Stimulated activated CD4-positive, alpha-beta T cell treated with anti-CD3 and anti-CD28 coated beads, Interleukin-4, amount 100 ng/mL, for 4 hours (primary cell): ENCODE results near the gene MAMLD1.
A peak's percentile ranks its signal among the peaks of the same experiment; 100 is the strongest.

ENCODE experiments used
- DNase-seq, 2 experiments: peaks; one replicate each; pipeline ENCODE4 v3.0.0-alpha.2; 2020

Gene MAMLD1

DNA sequence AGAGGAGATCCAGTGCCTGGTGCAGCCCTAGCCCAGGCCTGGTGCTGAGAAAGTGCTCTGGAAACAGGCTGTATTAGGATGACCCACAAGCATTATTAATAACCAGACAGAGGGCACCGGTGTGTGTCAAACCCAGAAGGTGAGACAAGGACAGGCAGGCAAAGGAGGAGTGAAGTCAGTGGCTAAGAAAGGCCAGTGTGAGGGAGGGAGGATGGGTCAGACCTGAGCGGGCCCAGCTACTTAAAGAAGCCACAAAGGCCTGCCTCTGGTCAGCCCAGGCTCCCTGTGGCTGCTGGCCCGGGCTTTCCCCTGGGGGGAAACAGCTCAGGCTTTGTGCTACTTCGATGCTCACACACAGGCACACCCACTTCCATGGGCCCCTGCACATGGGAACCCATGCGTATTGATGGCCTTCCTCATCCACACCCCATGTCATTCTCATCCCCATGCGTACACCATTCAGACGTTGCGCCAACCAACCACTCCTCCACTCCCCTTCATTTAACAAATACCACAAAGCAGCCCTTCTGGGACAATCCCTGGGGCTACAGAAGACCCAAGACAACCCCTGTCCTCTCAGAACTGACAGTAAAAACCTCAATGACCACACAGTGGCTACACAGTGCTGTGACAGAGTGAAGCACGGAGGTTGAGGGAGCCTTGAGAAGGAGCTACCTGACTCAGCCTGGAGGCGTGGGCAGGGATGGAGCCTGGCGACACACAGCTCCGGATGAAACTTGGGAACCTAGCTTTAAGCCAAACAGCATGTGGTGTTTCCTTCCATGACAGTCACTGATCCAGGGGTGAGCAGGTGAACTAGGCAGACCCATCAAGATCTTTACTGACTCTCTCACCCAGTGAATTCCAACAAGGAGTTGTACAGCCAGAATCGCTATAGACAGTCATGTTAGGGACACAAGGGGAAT lies 180.4 kb downstream of the MAMLD1 start:
- DNase-seq, result no peak

DNA sequence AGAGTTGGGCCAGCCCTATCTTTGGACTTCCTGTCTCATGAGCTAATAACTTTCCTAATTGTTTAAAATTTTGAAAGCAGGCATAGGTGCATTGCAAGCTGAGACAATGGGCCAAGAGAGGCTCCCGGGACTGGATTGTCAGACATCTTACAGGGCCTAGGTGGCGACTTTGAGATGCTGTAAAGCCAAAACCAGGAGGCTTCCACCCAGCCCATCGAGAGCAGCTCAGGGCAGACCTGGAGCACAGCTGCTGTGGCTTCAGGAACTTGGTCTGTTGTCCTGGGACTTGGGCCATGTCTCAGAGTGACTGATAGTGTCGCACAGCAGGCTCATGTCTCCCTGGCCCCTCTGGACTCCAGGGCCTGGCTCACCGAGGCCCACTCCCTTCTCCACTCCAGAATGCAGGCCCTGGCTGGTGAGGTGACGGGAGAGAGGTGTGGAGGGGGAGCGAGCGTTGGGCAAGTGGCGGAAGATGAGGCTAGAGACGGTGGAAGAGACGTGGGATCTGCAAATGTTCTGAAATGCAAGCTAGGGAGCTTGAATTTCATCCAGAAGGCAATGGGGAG lies 181.2 kb downstream of the MAMLD1 start:
- DNase-seq, result no peak

DNA sequence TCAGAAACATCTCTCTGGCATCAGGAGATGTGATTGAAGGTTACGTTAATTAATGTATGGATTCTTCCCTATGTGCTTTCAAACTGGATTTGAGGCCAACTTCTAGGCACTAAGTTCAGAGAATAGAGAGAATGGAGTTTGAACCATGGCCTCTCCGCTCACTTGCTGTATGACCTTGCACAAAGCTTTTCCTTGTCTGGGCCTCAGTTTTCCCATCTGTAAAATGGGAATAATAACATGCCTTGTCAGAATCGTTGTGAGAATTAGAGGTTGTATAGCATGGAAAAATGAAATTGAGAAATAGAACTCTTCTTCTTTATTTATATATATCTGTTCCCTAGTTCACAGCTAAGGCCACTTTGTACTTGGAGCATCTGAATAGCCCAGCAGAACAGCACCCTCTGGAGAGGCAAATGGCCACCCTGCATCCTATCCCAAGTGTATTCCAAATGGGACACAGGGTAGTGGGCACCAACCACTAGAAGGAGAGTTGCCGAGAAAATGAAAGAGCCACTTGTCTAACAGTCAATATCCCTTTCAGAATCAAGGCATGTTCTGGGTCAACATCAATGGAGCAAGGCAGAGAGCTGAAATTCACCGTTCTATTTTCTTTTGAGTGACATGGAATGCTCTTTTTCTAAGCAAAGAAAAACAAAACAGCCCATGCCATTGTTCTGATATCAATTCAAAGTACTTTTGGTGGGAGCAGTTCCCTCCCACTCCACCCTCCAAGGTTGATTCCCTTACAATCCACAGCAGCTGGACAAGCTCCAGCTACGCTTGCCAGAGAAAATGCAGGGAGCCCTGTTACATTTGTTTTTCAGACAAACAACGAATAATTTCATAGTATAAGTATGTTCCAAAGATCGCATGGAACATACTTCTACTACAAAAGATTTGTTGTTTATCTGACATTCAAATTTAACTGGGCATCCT lies 182.0 kb downstream of the MAMLD1 start:
- DNase-seq, result no peak

GRCh38 chrX:150546711-150547153 lies 183.6 kb downstream of the MAMLD1 start:
- DNase-seq, result peak in 1 of 2 experiments; percentile 16

DNA sequence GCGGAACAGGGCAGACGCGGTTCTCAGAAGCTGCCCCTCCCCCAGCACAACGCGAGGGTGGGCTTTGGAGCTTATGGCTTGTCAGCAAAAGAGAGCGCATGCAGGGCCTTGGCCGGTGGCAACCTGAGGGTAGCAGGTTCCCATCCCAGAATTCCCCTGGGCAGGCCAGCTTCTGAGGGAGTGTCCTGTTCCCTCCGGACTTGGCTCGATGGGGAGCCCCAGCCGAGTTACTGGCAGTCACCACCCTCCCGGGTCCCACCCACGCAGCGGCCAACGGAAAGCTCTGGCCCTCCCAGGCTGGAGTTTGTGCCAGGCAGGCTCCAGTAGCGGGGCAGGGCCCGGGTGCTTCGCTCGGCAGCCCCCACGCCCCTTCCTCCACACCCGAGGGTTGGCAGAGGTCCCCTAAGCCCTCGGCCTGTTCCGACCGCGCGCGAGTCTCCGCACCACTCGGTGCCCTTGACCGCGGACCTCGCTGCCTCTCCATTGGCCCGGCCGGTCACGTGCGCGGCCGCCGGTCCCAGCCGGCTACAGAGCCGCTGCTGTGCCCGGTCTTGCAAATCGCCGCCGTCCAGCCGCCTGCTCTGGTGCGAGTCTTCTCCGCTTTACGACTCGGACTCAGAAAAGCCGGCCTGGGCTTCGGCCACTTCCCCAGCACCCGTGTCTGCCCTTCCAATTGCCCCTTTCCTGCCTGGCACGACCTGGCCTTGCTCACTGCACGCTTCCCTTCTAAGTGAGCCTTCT lies 184.4 kb downstream of the MAMLD1 start:
- peak; percentile 1 to 11 for DNase-seq

DNA sequence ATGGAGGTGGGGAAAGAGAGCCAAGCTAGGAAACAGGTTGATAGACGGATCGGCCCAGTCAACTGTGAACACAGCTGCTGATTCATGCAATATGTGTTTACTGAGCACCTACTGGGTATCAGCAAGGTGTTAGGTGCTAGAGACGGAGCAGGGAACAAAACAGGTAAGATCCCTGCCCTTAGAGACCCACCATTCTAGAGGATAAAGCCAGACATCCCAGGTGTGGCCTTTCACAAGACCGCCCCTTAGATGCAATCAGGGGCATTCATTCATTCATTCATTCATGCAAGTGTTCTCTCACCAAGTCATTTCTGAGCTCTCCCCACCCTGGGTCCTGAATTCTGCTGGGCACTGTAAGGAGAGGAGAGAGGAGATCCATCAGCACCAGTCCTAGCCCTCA lies 185.1 kb downstream of the MAMLD1 start:
- DNase-seq, result no peak

- no peak for DNase-seq
Observed at GRCh38 chrX:150548684-150549083, 185.6 kb downstream of the MAMLD1 start.

DNA sequence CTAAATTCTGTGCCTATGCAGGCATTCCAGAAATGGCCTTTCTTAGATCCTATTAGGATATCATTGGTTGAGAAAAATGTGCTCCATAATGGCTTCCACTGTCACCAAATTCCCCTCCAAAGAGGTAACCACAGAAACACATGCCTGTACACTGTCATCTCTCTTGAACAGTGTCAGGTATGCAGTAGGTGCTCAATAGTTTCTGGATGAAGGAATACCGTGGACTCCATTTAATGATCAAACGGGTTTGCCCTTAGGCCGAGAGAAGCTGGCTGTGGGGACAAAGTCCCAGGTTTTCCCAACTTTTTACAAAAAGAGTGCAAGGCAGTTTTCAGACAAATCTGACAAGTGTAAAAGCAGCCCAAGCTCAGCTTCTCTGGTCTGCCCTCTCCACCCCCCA lies 188.8 kb downstream of the MAMLD1 start:
- no peak for DNase-seq

GRCh38 chrX:150558424-150558823 lies 195.3 kb downstream of the MAMLD1 start:
- DNase-seq, result no peak
